AG04450 (cell line): Measurements from ENCODE around the gene ACSM3. TPM values are rescaled to one million over a fixed set of nuclear protein-coding genes. Genes with fewer than 3 reads are reported as not detected.

Experiments used
- CTCF ChIA-PET: fragments of 300-600, 350-600 bp; formaldehyde crosslinking; extraction: SDS; loops from one replicate; lab custom pipeline; 2022; ENCODE audit warnings: antibody characterized with exemption, inconsistent platforms; lab: Charles Lee
- POLR2A ChIA-PET: fragments of 350-600 bp; formaldehyde crosslinking; extraction: SDS; loops from one replicate; lab custom pipeline; 2021; ENCODE audit warnings: antibody characterized with exemption, inconsistent platforms; lab: Yijun Ruan, JAX
- DNase-seq: peaks from one replicate; pipeline ENCODE4 v3.0.0-alpha.2; 2011; ENCODE audit warnings: low read depth, low spot score
- H3K27ac ChIP-seq: one replicate; pipeline ENCODE4 v1.5.1; 2012; ENCODE audit warnings: low read depth, low read length, control low read depth
- H3K27me3 ChIP-seq: one replicate; pipeline ENCODE4 v1.6.0; 2012; ENCODE audit warnings: low read length; ENCODE audit not compliant: control insufficient read depth, insufficient read depth
- H3K4me3 ChIP-seq: 2 replicates; pipeline ENCODE4 v1.5.1; 2011; ENCODE audit warnings: mild to moderate bottlenecking, low read depth, low read length, control low read depth
- H3K9me3 ChIP-seq: 2 replicates; pipeline ENCODE4 v1.5.1; 2012; ENCODE audit warnings: low read length; ENCODE audit not compliant: control insufficient read depth, insufficient read depth
- CTCF ChIP-seq: IDR thresholded peaks from 2 replicates; pipeline ENCODE4 v1.5.1; 2011; ENCODE audit warnings: low read depth, low read length, control low read depth, inconsistent platforms
- polyA plus RNA-seq: library from polyadenylated mRNA; depleted of rRNA; stranded (reverse); fragments of >200 nt; gene quantifications from 2 replicates; pipeline ENCODE4 v1.2.3, GENCODE V29; 2011; rRNA removed
- small RNA-seq: library from RNA; depleted of rRNA; stranded (forward); fragments of <200 nt; gene quantifications from one replicate; pipeline ENCODE3, GENCODE V24; 2012; ENCODE audit warnings: low read depth; ENCODE audit not compliant: insufficient read length

The ACSM3 gene
- polyA plus RNA-seq, 1 experiment = 0.76 TPM

DNA sequence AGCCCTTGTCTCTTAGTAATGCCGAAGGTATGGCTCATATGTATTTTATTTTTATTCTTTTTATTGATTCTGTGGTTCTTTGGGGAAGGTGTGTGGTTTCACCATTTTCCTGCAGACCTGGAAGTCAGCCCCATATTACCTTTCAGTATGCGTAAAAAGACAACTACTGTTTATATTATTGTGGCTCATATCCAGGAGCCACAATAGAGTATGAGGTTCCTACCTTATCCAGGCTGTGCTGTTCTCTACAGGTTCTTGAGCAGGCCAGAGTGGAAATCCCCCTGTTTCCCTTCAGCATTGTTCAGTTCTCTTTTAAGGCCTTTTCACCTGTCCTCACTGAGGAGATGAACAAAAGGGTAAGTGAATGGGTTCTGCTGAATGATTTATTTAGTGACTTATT is 75.7 kb downstream of the ACSM3 start:
- no peak for TF ChIP-seq CTCF
- H3K27ac ChIP-seq = no peak overlapping the region
- DNase-seq = no peak
- CTCF ChIA-PET = no interaction called here
- no peak overlapping the region for H3K4me3 ChIP-seq
- no peaks in the 10 kb centered on the region for H3K27me3 ChIP-seq
- POLR2A ChIA-PET = no interaction called here
- no peaks in the 10 kb centered on the region for H3K9me3 ChIP-seq

DNA sequence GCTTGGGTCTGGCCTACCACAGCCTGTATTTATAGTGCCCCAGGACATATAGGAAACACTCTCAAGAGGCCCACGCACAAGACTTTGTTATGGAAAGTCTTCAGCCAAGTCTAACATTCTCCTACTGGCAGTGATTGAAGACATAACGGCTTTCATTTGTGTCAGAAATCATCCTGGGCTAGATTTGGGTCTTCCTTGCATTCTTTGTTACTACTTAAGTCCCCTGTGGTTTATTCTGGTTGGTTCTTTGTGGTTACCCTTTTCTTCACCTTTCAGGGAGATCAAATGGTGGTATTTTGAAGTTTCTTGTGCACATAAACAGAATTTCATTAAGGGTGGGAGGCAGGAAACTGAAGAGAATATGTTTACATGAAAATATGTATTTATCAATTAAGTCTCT is 80.2 kb downstream of the ACSM3 start:
- DNase-seq = no peak
- H3K27me3 ChIP-seq = no peaks in the 10 kb centered on the region
- POLR2A ChIA-PET = no interaction called here
- no peaks in the 10 kb centered on the region for H3K9me3 ChIP-seq
- H3K4me3 ChIP-seq = no peak overlapping the region
- TF ChIP-seq CTCF = no peak
- CTCF ChIA-PET = no interaction called here
- no peak overlapping the region for H3K27ac ChIP-seq

GRCh38 chr16:20844588-20844987 is 80.8 kb downstream of the ACSM3 start:
- Histone ChIP-seq H3K27me3 (no peaks in the 10 kb centered on the region), H3K9me3 (no peaks in the 10 kb centered on the region), H3K27ac (no peak overlapping the region), H3K4me3 (no peak overlapping the region)
- DNase-seq = no peak
- POLR2A ChIA-PET = no interaction called here
- TF ChIP-seq CTCF = no peak
- CTCF ChIA-PET = interaction anchor here (0.9 kb wide), 1 partner anchor 11 kb away, joined by 3 read pairs; no protein-coding TSS in a partner anchor

- no peak for DNase-seq
- CTCF ChIA-PET = interaction anchor here (0.7 to 7.3 kb wide), 2 partner anchors 235 to 239 kb away, joined by 3 to 59 read pairs; no protein-coding TSS in a partner anchor
- Histone ChIP-seq H3K9me3 (no peaks in the 10 kb centered on the region), H3K27ac (no peak overlapping the region), H3K27me3 (no peaks in the 10 kb centered on the region), H3K4me3 (no peak overlapping the region)
- POLR2A ChIA-PET = no interaction called here
- no peak for TF ChIP-seq CTCF
These were observed 82.2 kb downstream of the ACSM3 start for GRCh38 chr16:20846030-20846429.

DNA sequence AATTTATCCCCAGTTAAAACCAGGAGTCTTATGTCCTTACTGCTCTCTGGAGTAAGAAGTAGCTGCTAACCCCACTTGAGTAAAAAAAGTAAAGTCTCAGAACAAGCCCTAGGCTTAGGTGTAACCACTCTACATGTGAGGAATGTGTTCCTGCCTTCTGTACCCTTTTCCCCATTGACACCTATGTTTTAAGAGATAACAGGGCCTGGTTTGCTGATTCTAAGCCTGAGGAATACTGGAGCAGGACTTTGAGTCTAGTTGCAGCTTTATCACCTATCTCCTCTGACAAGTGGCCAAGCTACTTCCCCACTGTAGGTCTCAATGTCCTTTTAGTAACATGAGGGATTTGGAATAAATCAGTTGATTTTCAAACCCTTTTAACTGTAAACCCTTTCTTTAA is 82.7 kb downstream of the ACSM3 start:
- Histone ChIP-seq H3K9me3 (no peaks in the 10 kb centered on the region), H3K27me3 (no peaks in the 10 kb centered on the region), H3K27ac (no peak overlapping the region), H3K4me3 (no peak overlapping the region)
- no peak for TF ChIP-seq CTCF
- ChIA-PET POLR2A (no interaction called here), CTCF (interaction anchor here (0.6 to 7.3 kb wide), 3 partner anchors 234 to 238 kb away, joined by 3 to 59 read pairs (median 6); no protein-coding TSS in a partner anchor)
- DNase-seq = no peak

Small RNA genes lying within 50 kb of the gene (small RNA-seq; reads per million reads assigned to genes)
- gene RF00618 (not detected), gene RNU6-944P (not detected)

Other genes with a start within 250 kb of the ACSM3 start
- gene ACSM2B, start 187.6 kb upstream of the ACSM3 start, polyA plus RNA-seq = not detected in 2 replicates
- not detected in 2 replicates for gene ACSM1, start 66.3 kb upstream of the ACSM3 start, polyA plus RNA-seq
- 17.4 and 26.8 TPM in 2 replicates for gene THUMPD1, start 22.2 kb upstream of the ACSM3 start, polyA plus RNA-seq
- 10.2 and 14.8 TPM in 2 replicates for gene ERI2, start 42.5 kb downstream of the ACSM3 start, polyA plus RNA-seq
- 2.4 and 2.6 TPM in 2 replicates for gene REXO5, start 42.5 kb downstream of the ACSM3 start, polyA plus RNA-seq
- gene DCUN1D3, start 136.3 kb downstream of the ACSM3 start, polyA plus RNA-seq = 11.3 and 12.0 TPM in 2 replicates
- 32.3 and 41.1 TPM in 2 replicates for gene LYRM1, start 136.8 kb downstream of the ACSM3 start, polyA plus RNA-seq